GM12892 (cell line): ENCODE measurements around the gene ELMO3.

Experiments used
- DNase-seq: peaks from one replicate; pipeline ENCODE4 v3.0.0; 2011; ENCODE audit not compliant: insufficient read length
- FAIRE-seq: peaks from 2 replicates; lab custom pipeline; 2011; peaks lifted over from hg19 to GRCh38; lab: Jason Lieb, UNC
- POLR2A ChIP-seq: IDR thresholded peaks from 2 replicates; pipeline ENCODE4 v1.6.1; 2011; ENCODE audit warnings: low read depth, low read length, control low read depth
- POLR2AphosphoS5 ChIP-seq: IDR thresholded peaks from 2 replicates; pipeline ENCODE4 v1.6.1; 2011; ENCODE audit warnings: low read depth, low read length, control low read depth
- TAF1 ChIP-seq: IDR thresholded peaks from 2 replicates; pipeline ENCODE4 v1.6.1; 2011; ENCODE audit warnings: low read depth, mild to moderate bottlenecking, control low read depth, low read length, borderline replicate concordance

The ELMO3 gene

GRCh38 chr16:67242138-67242730 lies 43.3 kb downstream of the ELMO3 start:
- no peak for FAIRE-seq
- no peak for DNase-seq
- TF ChIP-seq POLR2AphosphoS5 (no peak), TAF1 (no peak), POLR2A (no peak)

DNA sequence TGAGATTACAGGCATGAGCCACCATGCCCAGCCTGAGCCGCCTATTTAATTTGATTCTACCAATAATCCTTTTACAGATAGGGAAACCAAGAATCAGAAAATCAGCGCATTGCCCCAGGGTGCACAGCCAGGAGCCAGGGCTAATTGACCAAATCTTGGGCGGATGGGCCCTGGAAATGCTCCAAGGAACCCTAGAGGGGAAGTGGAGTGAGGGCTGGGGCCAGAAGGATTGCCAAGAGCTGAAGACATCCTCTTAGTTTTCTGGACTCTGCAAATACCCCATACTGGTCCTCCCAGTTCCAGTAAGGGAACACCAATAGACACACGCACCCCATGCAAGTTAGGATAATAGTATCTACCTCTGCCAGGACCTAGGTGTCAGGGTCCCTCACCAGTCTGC lies 44.5 kb downstream of the ELMO3 start:
- TF ChIP-seq TAF1 (no peak), POLR2AphosphoS5 (no peak)
- DNase-seq (no peak), FAIRE-seq (no peak)

GRCh38 chr16:67244387-67245185 lies 45.7 kb downstream of the ELMO3 start:
- FAIRE-seq (peak; percentile 77), DNase-seq (peak; percentile 87)
- TF ChIP-seq POLR2A (peak; percentile 69), POLR2AphosphoS5 (peak; percentile 72), TAF1 (0 out of 2 replicates have a peak, but pooled peaks have one; percentile 30)

- no peak for FAIRE-seq
- no peak for DNase-seq
- no peak for TF ChIP-seq POLR2AphosphoS5
- no peak for TF ChIP-seq TAF1
- TF ChIP-seq POLR2A = no peak
Measured at GRCh38 chr16:67245186-67245585, 46.3 kb downstream of the ELMO3 start.

DNA sequence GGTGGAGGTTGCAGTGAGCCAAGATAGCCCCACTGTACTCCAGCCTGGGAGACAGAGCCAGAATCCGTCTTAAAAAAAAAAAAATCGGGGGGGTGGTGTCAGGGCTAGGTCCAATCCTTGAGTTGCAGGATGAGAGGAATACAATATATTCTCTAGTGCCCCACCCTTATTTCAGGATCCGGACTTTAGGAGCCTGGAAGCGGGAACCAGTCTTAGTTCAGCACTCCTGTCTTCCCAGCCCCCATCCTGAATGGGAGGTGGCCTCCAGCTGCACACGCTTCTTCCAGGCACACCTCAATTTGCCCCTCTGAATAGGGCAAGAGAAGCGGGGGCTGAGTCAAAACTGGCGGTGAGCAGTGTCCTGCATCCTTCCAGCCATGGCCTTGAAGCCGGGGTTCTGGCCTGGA lies 46.7 kb downstream of the ELMO3 start:
- TF ChIP-seq TAF1 = no peak
- TF ChIP-seq POLR2A = no peak
- no peak for TF ChIP-seq POLR2AphosphoS5
- DNase-seq = no peak
- no peak for FAIRE-seq

DNA sequence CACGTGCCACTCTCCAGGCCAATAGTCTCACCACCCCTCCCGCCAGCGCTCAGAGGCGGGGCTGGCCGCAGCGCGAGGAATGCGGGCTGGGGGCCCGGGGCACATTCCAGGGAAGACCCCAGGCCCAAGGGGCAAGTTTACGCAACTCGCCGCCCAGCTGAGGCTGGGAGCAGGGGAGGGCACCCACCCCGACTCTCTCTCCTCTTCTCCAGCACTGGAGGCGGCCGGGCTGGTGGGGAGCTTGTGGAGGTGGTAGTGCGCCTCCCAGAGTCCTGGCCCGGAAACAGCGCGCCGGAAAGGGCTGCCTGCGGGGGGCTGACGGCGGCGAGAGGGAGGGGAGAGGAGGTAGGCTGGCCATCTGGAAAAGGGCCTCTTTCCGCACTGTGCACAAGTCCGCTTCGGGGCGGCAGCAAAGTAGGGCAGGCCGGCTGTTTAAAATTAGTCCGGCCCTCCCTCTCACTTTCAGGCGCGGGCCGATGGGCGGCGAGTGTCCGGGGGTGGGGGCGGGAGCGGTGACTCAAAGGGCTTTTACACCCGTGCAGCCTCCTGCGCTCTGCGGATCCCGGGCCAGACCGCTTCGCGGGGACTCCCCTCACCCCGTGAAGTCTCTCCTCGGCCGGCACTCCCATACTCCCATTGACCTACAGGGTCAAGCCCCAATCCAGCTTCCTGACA lies 47.3 kb downstream of the ELMO3 start:
- FAIRE-seq (peak; percentile 79), DNase-seq (peak; percentile 63)
- TF ChIP-seq POLR2AphosphoS5 (no peak; the same call in 1 of the 2 replicates), POLR2A (peak; percentile 51; the same call in 1 of the 2 replicates)

DNA sequence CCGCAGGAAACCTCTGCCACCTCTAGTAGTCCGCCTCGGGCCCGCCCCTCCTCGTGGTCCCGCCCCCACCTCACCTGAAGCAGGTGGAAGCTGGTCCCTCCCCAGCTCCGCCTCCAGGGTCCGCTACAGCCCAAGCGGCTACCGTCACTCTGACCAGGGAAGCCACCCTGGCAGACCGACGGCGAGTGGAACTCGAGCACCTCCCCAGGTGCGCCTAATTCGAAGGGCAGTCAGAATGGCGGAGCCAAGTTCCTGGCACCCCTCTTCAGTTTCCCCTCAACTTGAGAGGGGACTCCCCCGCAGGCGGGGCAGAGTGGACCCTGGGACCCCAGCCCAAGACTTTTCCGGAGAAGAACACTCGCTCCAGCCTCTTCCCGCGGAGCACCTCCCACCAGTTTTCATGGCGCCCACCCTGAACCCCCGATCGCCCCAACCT lies 47.8 kb downstream of the ELMO3 start:
- no peak for TF ChIP-seq POLR2A
- no peak for TF ChIP-seq POLR2AphosphoS5
- TF ChIP-seq TAF1 = no peak
- no peak for DNase-seq
- no peak for FAIRE-seq

DNA sequence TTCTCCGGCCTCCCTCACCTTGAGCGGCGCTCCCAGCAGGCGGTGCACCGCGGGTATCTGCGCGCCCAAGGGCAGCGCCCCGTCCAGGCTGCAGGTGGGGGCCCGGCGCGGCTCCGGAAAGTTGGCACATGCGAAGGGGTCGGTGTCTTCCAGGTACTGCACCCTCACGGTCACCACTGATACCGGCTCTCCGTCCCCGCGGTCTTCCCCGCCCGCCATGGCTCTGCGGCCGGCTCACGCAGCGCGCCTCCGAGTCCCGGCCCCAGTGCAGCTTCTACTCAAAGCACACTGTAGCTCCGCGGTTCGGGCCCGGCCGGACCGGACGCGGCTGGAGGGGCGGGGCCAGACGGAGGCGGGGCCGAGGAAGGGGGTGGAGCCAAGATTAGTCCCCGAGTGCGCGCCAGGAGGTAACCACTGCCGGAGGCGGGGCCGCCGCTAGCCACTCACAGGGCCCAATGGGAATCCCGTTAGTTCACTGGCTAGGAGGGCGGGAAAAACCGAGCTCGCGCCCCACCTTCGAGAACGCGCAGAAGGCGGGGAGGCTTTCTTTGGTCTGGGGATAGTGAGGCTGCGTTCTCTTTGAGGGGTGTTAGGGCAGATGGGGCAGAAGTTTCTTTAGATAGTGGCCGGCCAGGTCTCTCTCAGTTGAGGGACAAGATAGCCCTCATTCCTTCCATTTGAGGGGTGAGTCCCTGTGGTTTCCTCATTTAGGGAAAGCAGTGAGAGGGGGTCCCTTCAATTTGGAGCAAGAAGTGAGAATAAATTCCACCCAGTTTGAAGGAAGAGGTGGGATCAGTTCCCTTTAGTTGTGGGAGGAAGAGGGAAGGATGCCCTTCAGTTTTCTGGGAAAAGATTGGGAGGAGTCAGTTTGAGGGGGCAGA lies 48.5 kb downstream of the ELMO3 start, which contains the start of gene FHOD1:
Gene FHOD1 (minus strand): TSS at position 290 of the 881 bp plus-strand sequence. CDS start 71 bp downstream, at position 219.
- TF ChIP-seq POLR2AphosphoS5 = no peak
- TF ChIP-seq POLR2A = peak; percentile 70; the same call in 1 of the 2 replicates
- TF ChIP-seq TAF1 = peak; percentile 65; the same call in 1 of the 2 replicates
- FAIRE-seq = peak; percentile 91
- DNase-seq = peak; percentile 88

- TF ChIP-seq TAF1 (no peak), POLR2AphosphoS5 (no peak), POLR2A (no peak)
- DNase-seq (no peak), FAIRE-seq (peak; percentile 24)
Measured at GRCh38 chr16:67248073-67248400, 49.1 kb downstream of the ELMO3 start.

GRCh38 chr16:67248401-67249177 lies 49.7 kb downstream of the ELMO3 start, which contains the start of gene SLC9A5:
Gene SLC9A5 (plus strand): TSS chr16:67248979. CDS start chr16:67249015, 36 bp downstream.
- TF ChIP-seq POLR2AphosphoS5 (no peak), POLR2A (peak; percentile 52)
- DNase-seq (peak; percentile 52), FAIRE-seq (no peak)
